Measurements from ENCODE around the gene POLR2E. TPM values are rescaled to one million over a fixed set of nuclear protein-coding genes. Genes with fewer than 3 reads are reported as not detected.

POLR2E gene
- total RNA-seq, 2 donors from 2014 or later, result 225 to 254 TPM

GRCh38 chr19:1135454-1135853 is 40.3 kb upstream of the POLR2E start:
- Histone ChIP-seq H3K4me1 (ENCODE audit: control insufficient read depth, insufficient read depth, low read length) (no peaks in the 10 kb centered on the region), H3K9ac (ENCODE audit: extremely low read depth, low read length, poor library complexity, severe bottlenecking) (no peak overlapping the region), H3K36me3 (ENCODE audit: control insufficient read depth, insufficient read depth, low read length) (peaks cover 14% of the 10 kb centered on the region), H3K4me3 (ENCODE audit: low read length) (no peak overlapping the region), H3K9me3 (ENCODE audit: control insufficient read depth, low read length) (no peaks in the 10 kb centered on the region), H3K27ac (ENCODE audit: low read depth, low read length) (no peak overlapping the region), H3K27me3 (ENCODE audit: control insufficient read depth, insufficient read depth, low read length, poor library complexity, severe bottlenecking) (no peaks in the 10 kb centered on the region)
- Mint-ChIP-seq H3K27me3 (ENCODE audit: insufficient read depth) (no peaks in the 10 kb centered on the region), H3K4me3 (no peak overlapping the region), H3K4me1 (no peaks in the 10 kb centered on the region), H3K9me3 (no peaks in the 10 kb centered on the region), H3K36me3 (ENCODE audit: low read depth) (peaks cover 13% of the 10 kb centered on the region), H3K27ac (no peak overlapping the region)
- WGBS, 2 experiments (ENCODE audit: insufficient coverage in 1 of 2, insufficient read length in 1 of 2), result 95% methylated on average over 11 to 17 of the region's 17 CpGs
- DNase-seq, result no peak
- TF ChIP-seq, protein P1, sequence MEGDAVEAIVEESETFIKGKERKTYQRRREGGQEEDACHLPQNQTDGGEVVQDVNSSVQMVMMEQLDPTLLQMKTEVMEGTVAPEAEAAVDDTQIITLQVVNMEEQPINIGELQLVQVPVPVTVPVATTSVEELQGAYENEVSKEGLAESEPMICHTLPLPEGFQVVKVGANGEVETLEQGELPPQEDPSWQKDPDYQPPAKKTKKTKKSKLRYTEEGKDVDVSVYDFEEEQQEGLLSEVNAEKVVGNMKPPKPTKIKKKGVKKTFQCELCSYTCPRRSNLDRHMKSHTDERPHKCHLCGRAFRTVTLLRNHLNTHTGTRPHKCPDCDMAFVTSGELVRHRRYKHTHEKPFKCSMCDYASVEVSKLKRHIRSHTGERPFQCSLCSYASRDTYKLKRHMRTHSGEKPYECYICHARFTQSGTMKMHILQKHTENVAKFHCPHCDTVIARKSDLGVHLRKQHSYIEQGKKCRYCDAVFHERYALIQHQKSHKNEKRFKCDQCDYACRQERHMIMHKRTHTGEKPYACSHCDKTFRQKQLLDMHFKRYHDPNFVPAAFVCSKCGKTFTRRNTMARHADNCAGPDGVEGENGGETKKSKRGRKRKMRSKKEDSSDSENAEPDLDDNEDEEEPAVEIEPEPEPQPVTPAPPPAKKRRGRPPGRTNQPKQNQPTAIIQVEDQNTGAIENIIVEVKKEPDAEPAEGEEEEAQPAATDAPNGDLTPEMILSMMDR (conservative IDR thresholded peaks at IDR 0.05), result no peak

- Histone ChIP-seq H3K4me3 (ENCODE audit: low read length) (no peak overlapping the region), H3K27ac (ENCODE audit: low read depth, low read length) (no peak overlapping the region), H3K9me3 (ENCODE audit: control insufficient read depth, low read length) (no peaks in the 10 kb centered on the region), H3K27me3 (ENCODE audit: control insufficient read depth, insufficient read depth, low read length, poor library complexity, severe bottlenecking) (no peaks in the 10 kb centered on the region), H3K9ac (ENCODE audit: extremely low read depth, low read length, poor library complexity, severe bottlenecking) (no peak overlapping the region), H3K4me1 (ENCODE audit: control insufficient read depth, insufficient read depth, low read length) (no peaks in the 10 kb centered on the region), H3K36me3 (ENCODE audit: control insufficient read depth, insufficient read depth, low read length) (peaks cover 14% of the 10 kb centered on the region)
- Mint-ChIP-seq H3K27ac (no peak overlapping the region), H3K27me3 (ENCODE audit: insufficient read depth) (no peaks in the 10 kb centered on the region), H3K4me3 (no peak overlapping the region), H3K4me1 (no peaks in the 10 kb centered on the region), H3K9me3 (no peaks in the 10 kb centered on the region), H3K36me3 (ENCODE audit: low read depth) (peaks cover 8% of the 10 kb centered on the region)
- TF ChIP-seq, protein P1 (conservative IDR thresholded peaks at IDR 0.05), result no peak
- DNase-seq, result no peak
- 94 to 97% methylated on average over 5 to 11 of the region's 11 CpGs for WGBS, 2 experiments (ENCODE audit: insufficient coverage in 1 of 2, insufficient read length in 1 of 2)
Observed at GRCh38 chr19:1134431-1134830, 39.3 kb upstream of the POLR2E start.

DNA sequence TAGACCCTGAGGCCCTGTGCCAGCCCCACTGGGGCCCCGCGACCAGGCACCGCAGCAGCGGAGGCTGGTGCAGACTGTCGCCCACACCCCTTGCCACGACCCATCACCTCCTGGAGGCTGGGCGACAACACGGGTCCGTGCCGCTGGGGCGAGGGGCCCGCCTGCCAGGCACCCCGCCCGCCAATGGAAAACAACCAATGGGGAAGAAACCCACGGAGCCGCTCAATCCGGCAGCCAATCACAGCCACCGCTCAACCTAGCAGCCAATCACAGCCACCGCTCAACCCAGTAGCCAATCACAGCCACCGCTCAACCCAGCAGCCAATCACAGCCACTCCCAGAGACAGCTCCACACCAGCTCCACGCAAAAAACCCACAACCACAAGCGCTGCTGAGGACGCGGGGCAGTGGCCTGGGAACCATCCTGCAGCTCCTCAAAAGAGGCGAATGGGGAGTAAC is 38.3 kb upstream of the POLR2E start:
- peak; percentile 87 for DNase-seq
- H3K36me3 Mint-ChIP-seq (ENCODE audit: low read depth), result peaks cover 4% of the 10 kb centered on the region
- no peaks in the 10 kb centered on the region for H3K27me3 Mint-ChIP-seq (ENCODE audit: insufficient read depth)
- no peak overlapping the region for H3K4me3 Mint-ChIP-seq
- Histone ChIP-seq H3K9ac (ENCODE audit: extremely low read depth, low read length, poor library complexity, severe bottlenecking) (no peak overlapping the region), H3K27me3 (ENCODE audit: control insufficient read depth, insufficient read depth, low read length, poor library complexity, severe bottlenecking) (no peaks in the 10 kb centered on the region), H3K4me1 (ENCODE audit: control insufficient read depth, insufficient read depth, low read length) (no peaks in the 10 kb centered on the region), H3K27ac (ENCODE audit: low read depth, low read length) (no peak overlapping the region), H3K4me3 (ENCODE audit: low read length) (no peak overlapping the region), H3K36me3 (ENCODE audit: control insufficient read depth, insufficient read depth, low read length) (peaks cover 14% of the 10 kb centered on the region), H3K9me3 (ENCODE audit: control insufficient read depth, low read length) (no peaks in the 10 kb centered on the region)
- H3K4me1 Mint-ChIP-seq, result no peaks in the 10 kb centered on the region
- no peak overlapping the region for H3K27ac Mint-ChIP-seq
- WGBS, 2 experiments (ENCODE audit: insufficient coverage in 1 of 2, insufficient read length in 1 of 2), result 96 to 98% methylated on average over 5 to 25 of the region's 25 CpGs
- TF ChIP-seq, protein P1 (conservative IDR thresholded peaks at IDR 0.05), result no peak
- H3K9me3 Mint-ChIP-seq, result no peaks in the 10 kb centered on the region

Data from endodermal cell (in vitro differentiated cells).